ENCODE measurements around the gene LILRA5.
"Not testable (repeated sequence)": the region's sequence is repeated elsewhere in the genome, so short reads cannot be mapped to it uniquely, and the experiment has no call there.

LILRA5 gene

GRCh38 chr19:54299515-54299914 lies 13.5 kb downstream of the LILRA5 start:
- DNase-seq, result no peak

GRCh38 chr19:54299126-54299498 lies 13.9 kb downstream of the LILRA5 start:
- DNase-seq, result no peak

- DNase-seq, result no peak
These were observed 14.4 kb downstream of the LILRA5 start for GRCh38 chr19:54298357-54299125.

- DNase-seq, result no peak
These were observed 15.1 kb downstream of the LILRA5 start for GRCh38 chr19:54297759-54298305.

GRCh38 chr19:54294539-54294938 lies 18.4 kb downstream of the LILRA5 start:
- no peak for DNase-seq

- not testable (repeated sequence) for DNase-seq
These were observed 23.8 kb downstream of the LILRA5 start for GRCh38 chr19:54289160-54289559.

- DNase-seq, result no peak
These were observed 25.5 kb downstream of the LILRA5 start for GRCh38 chr19:54287456-54287855.

- DNase-seq, result not testable (repeated sequence)
These were observed 26.7 kb downstream of the LILRA5 start for GRCh38 chr19:54286283-54286682.

- not testable (repeated sequence) for DNase-seq
These were observed 27.4 kb downstream of the LILRA5 start for GRCh38 chr19:54285427-54286056.

GRCh38 chr19:54282686-54283470 lies 30.1 kb downstream of the LILRA5 start:
- DNase-seq, result no peak

- DNase-seq, result not testable (repeated sequence)
These were observed 31.3 kb downstream of the LILRA5 start for GRCh38 chr19:54281729-54282075.

- DNase-seq, result no peak
These were observed 31.8 kb downstream of the LILRA5 start, which contains the start of gene LILRB2 for GRCh38 chr19:54281007-54281728. TSS of gene LILRB2 (minus strand) at chr19:54281110. CDS start at chr19:54280496, 614 bp downstream.

- DNase-seq, result not testable (repeated sequence)
These were observed 32.5 kb downstream of the LILRA5 start for GRCh38 chr19:54280441-54280840.

GRCh38 chr19:54280025-54280424 lies 32.9 kb downstream of the LILRA5 start:
- not testable (repeated sequence) for DNase-seq

- no peak for DNase-seq
These were observed 33.5 kb downstream of the LILRA5 start for GRCh38 chr19:54279406-54279962.

GRCh38 chr19:54278571-54279195 lies 34.3 kb downstream of the LILRA5 start:
- DNase-seq, result not testable (repeated sequence)

GRCh38 chr19:54278056-54278455 lies 34.9 kb downstream of the LILRA5 start:
- DNase-seq, result not testable (repeated sequence)

- not testable (repeated sequence) for DNase-seq
These were observed 35.8 kb downstream of the LILRA5 start for GRCh38 chr19:54277111-54277615.

GRCh38 chr19:54275951-54276350 lies 37.0 kb downstream of the LILRA5 start:
- no peak for DNase-seq

- DNase-seq, result not testable (repeated sequence)
These were observed 38.5 kb downstream of the LILRA5 start for GRCh38 chr19:54274516-54274915.

- DNase-seq, result no peak
These were observed 39.1 kb downstream of the LILRA5 start for GRCh38 chr19:54273821-54274220.

All from NCI-H446 (cell line).